Ishikawa (cell line): ENCODE results near the gene CASD1.

Experiments used
- CEBPB ChIP-seq: IDR thresholded peaks from 2 replicates; pipeline ENCODE4 v1.6.1; 2012
- CREB1 ChIP-seq: IDR thresholded peaks from 2 replicates; pipeline ENCODE4 v1.6.1; 2012; ENCODE audit warnings: low read depth
- EGR1 ChIP-seq: IDR thresholded peaks from 2 replicates; pipeline ENCODE4 v1.6.1; 2012
- EP300 ChIP-seq: IDR thresholded peaks from 2 replicates; pipeline ENCODE4 v1.6.1; 2012; ENCODE audit warnings: borderline replicate concordance
- FOXM1 ChIP-seq: IDR thresholded peaks from 2 replicates; pipeline ENCODE4 v1.6.1; 2012; ENCODE audit warnings: low read depth, borderline replicate concordance
- NFIC ChIP-seq: IDR thresholded peaks from 2 replicates; pipeline ENCODE4 v1.6.1; 2012
- RAD21 ChIP-seq: IDR thresholded peaks from 2 replicates; pipeline ENCODE4 v1.6.1; 2012; ENCODE audit warnings: low read depth
- TAF1 ChIP-seq: IDR thresholded peaks from 2 replicates; pipeline ENCODE4 v1.6.1; 2012; ENCODE audit warnings: low read depth, mild to moderate bottlenecking
- TCF12 ChIP-seq: IDR thresholded peaks from 2 replicates; pipeline ENCODE4 v1.6.1; 2012; ENCODE audit warnings: low read depth
- TEAD4 ChIP-seq: IDR thresholded peaks from 2 replicates; pipeline ENCODE4 v1.6.1; 2012
- YY1 ChIP-seq: IDR thresholded peaks from 2 replicates; pipeline ENCODE4 v1.6.1; 2012; ENCODE audit warnings: low read depth
- ZBTB7A ChIP-seq: IDR thresholded peaks from 2 replicates; pipeline ENCODE4 v1.6.1; 2012; ENCODE audit warnings: low read depth
- TF ChIP-seq, protein P1 (sequence below): IDR thresholded peaks from 2 replicates; pipeline ENCODE4 v1.6.1; 2012
- TF ChIP-seq, protein P2 (sequence below): IDR thresholded peaks from 2 replicates; pipeline ENCODE4 v1.6.1; 2012
- TF ChIP-seq, protein P3 (sequence below): IDR thresholded peaks from 2 replicates; pipeline ENCODE4 v1.6.1; 2012; ENCODE audit warnings: low read depth, mild to moderate bottlenecking

Gene CASD1

DNA sequence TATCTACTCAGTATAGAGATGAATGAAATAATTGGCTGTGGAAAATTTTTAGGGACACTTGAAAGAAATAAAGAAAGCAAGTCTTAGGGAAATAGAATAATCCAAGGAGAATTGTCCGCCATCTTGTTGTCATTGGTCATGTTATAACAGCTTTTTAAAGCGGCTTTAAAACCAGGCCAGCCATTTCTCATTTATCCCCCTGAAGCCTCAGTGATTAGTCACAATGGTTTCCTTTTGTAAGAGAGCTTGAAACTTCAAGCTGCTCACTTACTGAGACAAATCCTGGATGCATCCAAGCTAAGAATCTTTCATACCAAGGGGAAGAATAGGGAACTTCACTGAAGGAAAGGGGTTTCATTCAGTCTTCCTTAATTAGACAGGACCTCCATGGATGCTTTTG, 78.5 kb downstream of the CASD1 start:
- no peak for TF ChIP-seq TCF12
- TF ChIP-seq, protein P1, sequence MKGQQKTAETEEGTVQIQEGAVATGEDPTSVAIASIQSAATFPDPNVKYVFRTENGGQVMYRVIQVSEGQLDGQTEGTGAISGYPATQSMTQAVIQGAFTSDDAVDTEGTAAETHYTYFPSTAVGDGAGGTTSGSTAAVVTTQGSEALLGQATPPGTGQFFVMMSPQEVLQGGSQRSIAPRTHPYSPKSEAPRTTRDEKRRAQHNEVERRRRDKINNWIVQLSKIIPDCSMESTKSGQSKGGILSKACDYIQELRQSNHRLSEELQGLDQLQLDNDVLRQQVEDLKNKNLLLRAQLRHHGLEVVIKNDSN, result no peak
- TF ChIP-seq ZBTB7A, result no peak
- TF ChIP-seq, protein P2, sequence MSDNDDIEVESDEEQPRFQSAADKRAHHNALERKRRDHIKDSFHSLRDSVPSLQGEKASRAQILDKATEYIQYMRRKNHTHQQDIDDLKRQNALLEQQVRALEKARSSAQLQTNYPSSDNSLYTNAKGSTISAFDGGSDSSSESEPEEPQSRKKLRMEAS, result no peak
- TF ChIP-seq CEBPB, result no peak
- TF ChIP-seq, protein P3, sequence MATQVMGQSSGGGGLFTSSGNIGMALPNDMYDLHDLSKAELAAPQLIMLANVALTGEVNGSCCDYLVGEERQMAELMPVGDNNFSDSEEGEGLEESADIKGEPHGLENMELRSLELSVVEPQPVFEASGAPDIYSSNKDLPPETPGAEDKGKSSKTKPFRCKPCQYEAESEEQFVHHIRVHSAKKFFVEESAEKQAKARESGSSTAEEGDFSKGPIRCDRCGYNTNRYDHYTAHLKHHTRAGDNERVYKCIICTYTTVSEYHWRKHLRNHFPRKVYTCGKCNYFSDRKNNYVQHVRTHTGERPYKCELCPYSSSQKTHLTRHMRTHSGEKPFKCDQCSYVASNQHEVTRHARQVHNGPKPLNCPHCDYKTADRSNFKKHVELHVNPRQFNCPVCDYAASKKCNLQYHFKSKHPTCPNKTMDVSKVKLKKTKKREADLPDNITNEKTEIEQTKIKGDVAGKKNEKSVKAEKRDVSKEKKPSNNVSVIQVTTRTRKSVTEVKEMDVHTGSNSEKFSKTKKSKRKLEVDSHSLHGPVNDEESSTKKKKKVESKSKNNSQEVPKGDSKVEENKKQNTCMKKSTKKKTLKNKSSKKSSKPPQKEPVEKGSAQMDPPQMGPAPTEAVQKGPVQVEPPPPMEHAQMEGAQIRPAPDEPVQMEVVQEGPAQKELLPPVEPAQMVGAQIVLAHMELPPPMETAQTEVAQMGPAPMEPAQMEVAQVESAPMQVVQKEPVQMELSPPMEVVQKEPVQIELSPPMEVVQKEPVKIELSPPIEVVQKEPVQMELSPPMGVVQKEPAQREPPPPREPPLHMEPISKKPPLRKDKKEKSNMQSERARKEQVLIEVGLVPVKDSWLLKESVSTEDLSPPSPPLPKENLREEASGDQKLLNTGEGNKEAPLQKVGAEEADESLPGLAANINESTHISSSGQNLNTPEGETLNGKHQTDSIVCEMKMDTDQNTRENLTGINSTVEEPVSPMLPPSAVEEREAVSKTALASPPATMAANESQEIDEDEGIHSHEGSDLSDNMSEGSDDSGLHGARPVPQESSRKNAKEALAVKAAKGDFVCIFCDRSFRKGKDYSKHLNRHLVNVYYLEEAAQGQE, result no peak
- TF ChIP-seq YY1, result no peak
- TF ChIP-seq EP300, result no peak
- TF ChIP-seq EGR1, result no peak
- TF ChIP-seq TAF1, result no peak
- TF ChIP-seq RAD21, result no peak

DNA sequence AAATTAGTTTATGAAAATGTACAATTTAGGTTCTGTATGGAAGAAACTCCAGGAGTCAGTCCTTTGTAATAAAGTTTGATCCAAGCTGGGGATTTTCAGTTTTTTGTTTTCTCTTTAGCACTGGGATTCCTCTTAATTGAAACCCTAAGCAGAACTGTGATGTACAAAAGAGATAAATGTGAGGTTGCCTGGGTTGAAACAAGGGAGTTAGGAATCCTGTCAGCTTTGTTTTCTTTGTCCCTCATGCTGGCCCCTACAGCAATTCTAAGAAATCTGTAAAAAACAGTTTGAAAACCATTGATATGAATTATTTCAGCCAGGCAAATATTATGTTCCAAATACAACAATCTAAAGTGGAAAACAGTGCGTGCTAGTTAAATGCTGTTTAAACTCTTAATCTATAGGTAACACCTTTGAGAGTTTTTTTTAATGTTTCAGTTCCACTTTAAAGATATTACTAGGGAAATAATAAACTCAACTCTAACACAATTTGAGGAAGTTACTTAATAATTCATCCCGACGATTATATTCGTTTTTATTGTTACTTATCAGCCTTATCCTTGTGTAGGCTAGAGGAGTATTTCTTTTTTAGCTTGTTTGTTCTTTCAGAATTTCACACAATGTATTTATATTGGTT, 81.0 kb downstream of the CASD1 start:
- TF ChIP-seq CREB1 (no peak), FOXM1 (no peak), TEAD4 (no peak), TCF12 (no peak), TAF1 (no peak), RAD21 (no peak), EGR1 (no peak), YY1 (no peak)
- TF ChIP-seq, protein P2, result no peak

DNA sequence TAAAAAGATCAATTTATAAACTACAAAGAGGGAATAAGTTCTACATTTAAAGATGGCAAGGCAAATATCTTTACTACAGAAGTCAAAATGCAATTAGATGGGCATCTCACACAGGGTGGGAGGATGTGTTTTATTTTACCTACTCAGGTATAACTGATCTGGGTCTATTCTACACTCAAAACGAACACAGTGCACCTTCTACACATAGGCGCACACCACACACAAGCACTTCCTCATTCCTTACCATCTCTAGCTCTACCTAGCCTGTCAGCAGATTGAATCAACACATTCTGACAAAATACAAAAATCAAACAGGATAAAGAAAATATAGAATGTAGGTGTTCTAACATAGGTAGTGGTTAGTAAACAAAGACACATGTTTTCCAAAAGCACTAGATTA, 81.6 kb downstream of the CASD1 start:
- TF ChIP-seq, protein P3, result no peak
- TF ChIP-seq NFIC (no peak), TEAD4 (no peak), EGR1 (no peak), RAD21 (no peak), FOXM1 (no peak), CEBPB (no peak), TCF12 (no peak), CREB1 (no peak), ZBTB7A (no peak), EP300 (no peak), YY1 (no peak)
- TF ChIP-seq, protein P1, result no peak
- TF ChIP-seq, protein P2, result no peak

DNA sequence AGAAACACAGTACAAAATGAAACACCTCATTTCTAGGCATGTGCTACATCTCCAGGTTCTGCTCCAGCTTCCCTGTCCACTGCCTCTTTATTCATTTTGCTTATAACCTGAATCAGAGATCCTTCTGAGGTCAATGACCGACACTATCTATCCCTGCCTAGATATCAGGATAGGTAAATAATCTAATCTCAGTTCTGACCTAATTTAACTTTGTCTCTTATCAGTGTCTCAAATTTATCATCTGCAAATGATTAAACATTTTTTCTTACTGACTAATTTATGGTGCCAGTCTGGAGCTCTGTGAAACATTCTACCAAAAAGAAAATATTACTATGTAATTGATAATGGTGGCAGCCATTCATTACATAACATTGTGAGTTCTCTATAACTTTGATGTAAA, 85.3 kb downstream of the CASD1 start:
- TF ChIP-seq EP300 (no peak), TEAD4 (no peak), EGR1 (no peak), CEBPB (no peak), RAD21 (no peak), YY1 (no peak)
- TF ChIP-seq, protein P2, result no peak
- TF ChIP-seq, protein P3, result no peak
